Measurements from ENCODE around the gene FIBCD1. TPM values are rescaled to one million over a fixed set of nuclear protein-coding genes. Genes with fewer than 3 reads are reported as not detected.

FIBCD1 gene
- total RNA-seq, 1 experiment from 2014 or later: 7.1 TPM

- Histone ChIP-seq H3K9me3 (ENCODE audit: control insufficient read depth, low read depth, low read length) (no peaks in the 10 kb centered on the region), H2BK12ac (ENCODE audit: insufficient read length, low read depth, low read length) (no peak overlapping the region), H3K79me1 (ENCODE audit: insufficient read depth, low read depth, low read length, poor library complexity, severe bottlenecking) (no peaks in the 10 kb centered on the region), H4K91ac (ENCODE audit: insufficient read length, low read depth, low read length) (no peak overlapping the region), H2BK15ac (ENCODE audit: low read depth, low read length) (no peak overlapping the region), H3K23me2 (ENCODE audit: insufficient read length, low read depth, low read length, poor library complexity, severe bottlenecking) (no peaks in the 10 kb centered on the region), H3K4ac (ENCODE audit: low read depth, low read length) (no peak overlapping the region), H3K56ac (ENCODE audit: insufficient read length, low read depth, low read length) (no peak overlapping the region), H2BK120ac (ENCODE audit: low read depth, low read length, poor library complexity, severe bottlenecking) (no peak overlapping the region), H4K8ac (replicated peaks; ENCODE audit: insufficient read length, low read depth, low read length) (no peak overlapping the region), H3T11ph (ENCODE audit: low read length) (no peak overlapping the region), H3K27ac (ENCODE audit: insufficient read length, low read depth, low read length) (no peak overlapping the region), H3K4me2 (ENCODE audit: insufficient read depth, insufficient read length, low read length) (no peak overlapping the region), H3K9ac (ENCODE audit: extremely low read depth, insufficient read length, low read length) (no peak overlapping the region), H2AK5ac (ENCODE audit: insufficient read length, low read length) (no peak overlapping the region), H3K4me1 (ENCODE audit: insufficient read depth, low read length) (no peaks in the 10 kb centered on the region), H3K27me3 (ENCODE audit: insufficient read depth, low read length) (no peaks in the 10 kb centered on the region), H2BK5ac (ENCODE audit: insufficient read length, low read length) (no peak overlapping the region), H4K20me1 (ENCODE audit: control insufficient read depth, insufficient read depth, insufficient read length) (no peaks in the 10 kb centered on the region), H3K14ac (ENCODE audit: insufficient read depth, low read length) (no peak overlapping the region; the same call in 1 of the 2 replicates), H3K18ac (ENCODE audit: insufficient read length, low read depth, low read length) (no peak overlapping the region), H3K23ac (ENCODE audit: insufficient read length, low read depth, low read length) (no peak overlapping the region), H3K79me2 (ENCODE audit: insufficient read depth, low read length) (no peaks in the 10 kb centered on the region), H4K5ac (ENCODE audit: insufficient read length, low read depth, low read length) (no peak overlapping the region), H2BK20ac (ENCODE audit: low read depth, low read length, poor library complexity, severe bottlenecking) (no peak overlapping the region), H2AFZ (ENCODE audit: low read length) (no peak overlapping the region)
- peaks cover 5 to 31% of the 10 kb centered on the region in 2 experiments for H3K4me1 Mint-ChIP-seq
- no peak for DNase-seq
- H3K27me3 Mint-ChIP-seq (ENCODE audit: low read depth): no peaks in the 10 kb centered on the region
- no peak overlapping the region for H3K27ac Mint-ChIP-seq
- TF ChIP-seq CTCF (conservative IDR thresholded peaks at IDR 0.05): no peak
- H3K4me3 Mint-ChIP-seq: no peak overlapping the region
- H3K36me3 Mint-ChIP-seq (ENCODE audit: insufficient read depth in 1 of 3, low read depth in 3 of 3): no peaks in the 10 kb centered on the region; a peak in 1 of 7 replicates
- WGBS (ENCODE audit: extremely low coverage, insufficient read length, low lambda C conversion rate): no CpG with 5 or more reads among the region's 22 CpGs
- no peaks in the 10 kb centered on the region for H3K9me3 Mint-ChIP-seq
Measured at GRCh38 chr9:130908146-130908877, 30.7 kb downstream of the FIBCD1 start.

Data from H9 (cell line).